Endometrial microvascular endothelial cells (primary cell): ENCODE measurements around the gene TMEM30A. TPM values are rescaled to one million over a fixed set of nuclear protein-coding genes. Genes with fewer than 3 reads are reported as not detected.

Experiments used
- in situ Hi-C: cut with HindIII; loops from 2 replicates; pipeline ENCODE4 v1.10.0; 2017; ENCODE audit warnings: low sequenced_read_pairs, low pct_unique_long_range_greater_than_20kb; ENCODE audit errors: inconsistent ontology term
- total RNA-seq: library from RNA; depleted of rRNA; stranded (reverse); fragments of >200 nt; gene quantifications from one replicate; pipeline ENCODE4 v1.2.3, GENCODE V29; 2015; ENCODE audit errors: inconsistent ontology term

The TMEM30A gene
- total RNA-seq, 1 donor from 2014 or later, result 313 TPM

DNA sequence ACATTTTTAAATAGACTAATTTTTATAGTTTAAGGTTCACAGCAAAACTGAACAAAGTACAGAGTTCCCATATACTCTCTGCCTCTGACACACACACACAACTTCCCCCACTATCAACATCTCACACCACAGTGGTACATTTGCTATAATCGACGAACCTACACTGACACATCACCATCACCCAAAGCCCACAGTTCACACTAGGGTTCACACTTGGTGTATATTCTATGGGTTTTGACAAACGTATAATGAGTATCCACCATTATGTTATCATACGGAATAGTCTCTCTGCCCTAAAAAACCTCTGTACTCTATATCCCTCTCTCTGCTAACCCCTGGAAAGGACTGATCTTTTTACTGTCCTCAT lies 15.6 kb downstream of the TMEM30A start:
- in situ Hi-C loops, result loop anchor here (25.0 kb wide), 1 partner anchor 243 kb away; no protein-coding TSS in a partner anchor

DNA sequence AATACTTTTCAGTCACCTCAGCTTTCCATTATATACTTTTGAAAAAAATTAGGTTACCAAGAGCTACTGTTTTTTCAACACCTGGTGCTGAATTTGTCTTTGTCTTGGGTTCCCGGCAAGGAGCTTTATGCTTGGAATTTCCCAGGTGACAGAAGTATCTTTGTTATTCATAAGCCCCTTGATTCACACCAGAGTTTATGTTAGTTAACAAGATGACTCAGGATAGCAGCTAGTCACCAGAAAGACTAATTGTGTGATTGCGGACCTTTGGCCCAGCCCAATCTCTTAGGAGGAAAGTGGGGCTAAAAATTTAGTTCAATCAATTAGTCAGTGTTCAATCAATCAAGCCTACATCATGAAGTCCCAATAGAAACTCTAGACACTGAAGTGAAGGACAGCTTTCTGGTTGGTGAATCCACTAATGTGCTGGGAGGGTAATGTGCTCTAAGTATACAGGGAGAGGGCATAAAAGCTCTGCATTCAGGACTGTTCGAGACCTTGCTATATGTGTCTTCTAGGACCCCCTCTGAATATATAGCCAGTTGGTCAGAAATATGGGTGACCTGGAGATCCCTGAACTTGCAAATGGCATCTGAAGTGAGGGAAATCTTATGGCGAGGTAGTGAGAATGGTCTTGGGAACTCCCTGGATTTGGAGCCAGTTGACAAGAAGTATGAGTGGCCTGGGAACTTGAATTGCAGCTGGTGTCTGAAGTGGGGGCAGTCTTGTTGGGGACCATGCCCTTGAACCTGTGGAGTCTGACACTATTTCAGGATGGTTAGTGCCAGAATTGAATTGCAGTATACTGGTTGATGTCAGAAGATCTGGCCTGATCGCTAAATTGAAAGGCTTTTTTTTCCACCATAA lies 16.2 kb downstream of the TMEM30A start:
- in situ Hi-C loops, result loop anchor here (25.0 kb wide), 1 partner anchor 244 kb away; no protein-coding TSS in a partner anchor

DNA sequence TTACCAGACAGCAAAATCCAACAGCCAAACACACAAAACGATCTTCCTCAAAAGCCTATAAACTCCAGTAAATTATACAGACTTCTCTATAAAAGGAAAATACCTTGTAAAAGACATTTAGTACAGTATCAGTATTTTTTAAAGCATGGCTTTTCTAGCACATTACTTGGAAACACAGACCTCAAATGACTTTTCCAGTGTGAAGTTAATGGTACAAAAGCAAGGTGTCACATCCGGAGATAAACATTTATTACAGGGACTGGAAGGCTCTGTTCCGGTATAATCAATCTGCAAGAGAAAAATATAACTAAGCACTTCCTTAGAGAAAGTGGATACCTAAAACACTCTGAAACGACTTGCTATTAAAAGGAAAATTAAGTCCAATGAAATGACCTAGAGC lies 17.1 kb downstream of the TMEM30A start:
- in situ Hi-C loops, result loop anchor here (25.0 kb wide), 1 partner anchor 245 kb away; no protein-coding TSS in a partner anchor

DNA sequence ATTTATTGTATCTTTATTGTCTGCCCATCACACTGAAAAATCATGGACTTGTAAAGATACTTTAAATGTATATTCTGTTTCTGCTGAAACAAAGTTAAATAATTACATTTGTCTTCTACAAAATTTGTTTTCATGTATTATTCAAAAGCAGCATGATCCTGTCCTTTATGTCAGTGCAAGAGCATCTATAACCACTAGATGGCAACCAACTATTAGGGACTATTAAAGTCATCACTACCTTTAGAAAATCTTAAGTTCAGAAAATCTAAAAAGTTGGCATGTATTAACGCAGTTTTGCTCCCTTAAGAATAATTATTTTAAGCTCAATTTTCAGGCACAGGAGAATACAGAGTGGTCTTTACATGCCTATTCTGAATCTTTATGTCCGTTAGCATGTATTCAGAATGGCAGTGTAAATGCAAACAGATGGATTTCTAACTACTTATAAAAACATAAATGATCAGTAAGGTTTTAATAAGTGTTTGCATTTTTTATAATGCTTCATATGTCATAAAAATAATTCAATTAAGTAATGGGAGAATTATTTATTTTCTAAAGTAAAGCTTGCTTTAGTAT lies 17.8 kb downstream of the TMEM30A start:
- in situ Hi-C loops, result loop anchor here (25.0 kb wide), 1 partner anchor 245 kb away; no protein-coding TSS in a partner anchor

DNA sequence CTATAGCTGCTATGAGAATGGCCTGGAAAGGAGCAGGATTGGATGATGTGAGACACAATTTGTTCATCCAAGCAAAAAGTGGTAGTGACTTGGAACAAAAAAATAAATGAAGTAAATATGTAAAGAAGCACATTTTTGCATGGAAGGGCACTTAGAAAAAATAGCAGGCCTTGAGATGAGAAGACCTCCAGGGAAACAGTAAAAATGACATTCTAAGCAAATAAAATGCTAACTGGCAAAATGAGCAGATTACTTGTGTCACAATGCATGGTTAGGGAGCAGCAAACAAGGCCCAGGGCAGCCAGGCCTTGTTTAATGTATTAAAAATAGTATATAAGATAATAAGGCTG lies 21.2 kb downstream of the TMEM30A start:
- in situ Hi-C loops, result loop anchor here (25.0 kb wide), 1 partner anchor 249 kb away; no protein-coding TSS in a partner anchor

DNA sequence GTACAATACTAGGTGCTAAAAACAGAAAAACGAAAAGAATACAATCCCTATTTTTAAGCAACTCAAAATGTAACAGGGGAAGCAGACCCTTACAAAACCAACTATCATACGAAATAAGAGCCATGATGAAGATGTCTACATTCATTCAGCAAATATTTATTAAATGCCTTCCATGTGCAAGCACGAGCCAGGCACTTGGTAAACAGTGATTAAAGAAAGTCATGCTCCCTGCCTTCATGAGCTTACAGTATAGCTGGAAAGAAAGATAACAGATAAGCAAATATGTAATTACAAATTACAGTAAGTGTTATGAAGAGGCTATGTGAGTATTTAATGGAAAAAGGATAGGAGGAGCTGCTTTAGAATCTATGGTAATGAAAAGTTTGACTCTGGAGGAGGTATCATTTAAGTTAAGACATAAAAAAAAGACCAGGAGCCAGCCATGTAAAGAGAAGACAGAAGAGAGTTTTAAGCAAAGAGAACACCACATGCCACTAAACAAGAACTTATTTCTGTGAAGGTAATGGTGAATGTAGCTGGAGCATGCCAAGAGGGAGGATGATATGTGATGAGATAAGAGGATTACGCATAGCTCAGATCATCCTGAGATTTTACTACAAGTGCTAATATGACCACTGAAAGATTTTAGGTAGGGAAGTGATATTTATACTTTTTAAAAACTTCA lies 21.7 kb downstream of the TMEM30A start:
- in situ Hi-C loops, result loop anchor here (25.0 kb wide), 1 partner anchor 249 kb away; no protein-coding TSS in a partner anchor

DNA sequence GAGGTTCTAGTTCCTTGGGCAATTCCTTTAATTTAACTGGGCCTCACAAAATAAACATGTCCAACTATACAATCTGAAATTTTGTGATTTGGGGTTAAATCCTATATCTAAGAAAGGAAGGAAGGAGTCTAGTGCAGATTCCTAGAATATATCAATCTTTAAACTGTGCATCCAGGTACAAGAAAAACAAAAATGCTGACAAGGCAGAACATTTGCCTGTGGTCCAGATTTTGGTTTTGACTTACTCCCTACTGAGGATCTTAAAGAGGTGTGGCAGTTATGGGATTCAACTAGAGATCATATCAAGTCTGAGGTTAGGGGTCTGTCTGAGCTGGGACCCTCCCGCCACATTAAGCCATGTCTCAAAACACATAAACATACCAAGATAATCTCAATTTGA lies 23.3 kb downstream of the TMEM30A start:
- in situ Hi-C loops, result loop anchor here (25.0 kb wide), 1 partner anchor 251 kb away; no protein-coding TSS in a partner anchor

DNA sequence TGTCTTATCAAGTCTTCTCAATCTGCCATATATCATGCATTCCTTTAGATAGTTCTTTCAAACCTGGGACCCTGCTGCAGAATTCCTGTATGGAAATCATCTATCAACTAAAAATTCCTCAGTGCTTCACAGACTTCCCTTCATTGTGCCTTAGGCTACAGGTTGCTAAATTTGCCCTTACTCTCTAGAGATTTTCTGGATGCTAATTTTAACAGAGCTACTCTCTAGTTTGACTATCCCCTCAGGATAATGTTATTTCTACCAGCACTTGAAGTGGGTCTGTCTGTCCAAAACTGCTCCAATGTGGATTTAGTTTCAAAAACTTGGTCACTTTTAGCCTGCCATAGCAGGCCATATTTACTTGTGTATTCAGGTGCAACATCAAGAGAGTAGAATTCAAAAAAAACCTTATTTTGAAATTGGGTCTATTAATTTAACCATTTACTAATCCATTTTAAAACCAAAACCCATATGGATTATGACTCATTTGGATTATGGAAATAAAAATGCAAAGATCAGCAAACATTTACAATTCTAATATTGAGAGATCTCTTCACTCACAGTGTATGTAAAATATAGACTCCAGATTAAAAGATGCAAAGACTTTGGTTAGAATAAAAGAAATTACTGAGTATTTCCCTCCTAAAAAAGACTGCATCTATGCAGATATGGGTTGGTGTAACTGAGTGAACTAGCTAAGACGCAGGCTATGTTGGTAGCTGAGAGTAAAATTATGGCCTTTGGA lies 27.1 kb downstream of the TMEM30A start:
- in situ Hi-C loops, result loop anchor here (25.0 kb wide), 1 partner anchor 255 kb away; no protein-coding TSS in a partner anchor

DNA sequence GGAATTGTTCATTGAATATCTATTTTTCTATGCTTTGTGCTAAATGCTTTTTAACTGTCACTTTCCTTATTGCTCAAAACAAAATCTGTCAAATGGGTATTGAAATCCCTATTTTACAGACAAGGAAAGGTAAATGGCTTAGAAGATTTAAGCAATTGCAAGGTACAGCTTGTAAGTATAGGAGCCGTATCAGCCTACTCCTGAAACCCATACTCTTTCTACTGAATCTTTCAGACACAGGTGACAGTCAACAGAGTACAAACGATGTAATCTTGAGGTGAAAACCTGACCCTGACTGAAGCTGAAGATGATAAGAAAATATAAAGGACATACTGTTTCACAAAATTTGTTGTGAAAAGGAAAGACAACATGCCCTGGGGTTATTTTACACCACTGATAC lies 34.0 kb downstream of the TMEM30A start:
- in situ Hi-C loops, result loop anchor here (25.0 kb wide), 1 partner anchor 262 kb away; no protein-coding TSS in a partner anchor

DNA sequence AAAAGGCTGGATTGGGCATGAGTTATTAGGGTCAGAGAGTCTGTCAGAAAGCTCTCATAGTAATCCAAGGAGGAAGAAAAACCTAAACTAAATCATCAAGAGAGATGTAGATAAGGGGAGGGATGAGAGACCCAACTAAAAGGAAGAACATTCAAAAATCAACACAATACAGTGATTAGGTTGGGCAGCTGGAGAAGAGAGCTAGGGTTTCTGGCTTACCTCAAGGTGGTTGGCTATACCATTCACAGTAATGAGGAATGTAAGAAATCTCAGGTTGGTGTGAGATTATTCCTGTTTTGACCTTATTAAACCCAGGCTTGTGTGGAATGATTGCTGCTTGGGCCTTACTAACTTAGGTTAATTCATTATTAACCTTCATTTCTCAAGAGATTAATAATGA lies 34.8 kb downstream of the TMEM30A start:
- in situ Hi-C loops, result loop anchor here (25.0 kb wide), 1 partner anchor 262 kb away; no protein-coding TSS in a partner anchor

DNA sequence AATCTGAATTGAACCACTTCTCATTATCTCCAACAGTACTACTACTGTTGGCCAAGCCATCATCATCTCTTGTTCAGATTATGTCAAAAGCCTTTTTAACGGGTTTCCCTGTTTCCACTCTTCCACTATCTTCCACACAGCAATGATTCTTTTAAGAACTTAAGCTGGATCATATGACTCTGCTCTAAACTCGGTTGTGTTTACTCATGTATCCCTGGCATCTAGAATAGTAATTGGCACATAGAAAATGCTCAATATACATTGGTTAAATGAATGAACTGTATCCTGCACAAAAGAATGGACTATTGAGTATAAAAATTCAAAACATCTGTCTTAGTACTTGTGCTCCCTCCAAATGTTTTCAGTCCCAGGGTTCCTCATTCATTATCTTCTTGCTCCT lies 38.2 kb downstream of the TMEM30A start:
- in situ Hi-C loops, result no loop called here

DNA sequence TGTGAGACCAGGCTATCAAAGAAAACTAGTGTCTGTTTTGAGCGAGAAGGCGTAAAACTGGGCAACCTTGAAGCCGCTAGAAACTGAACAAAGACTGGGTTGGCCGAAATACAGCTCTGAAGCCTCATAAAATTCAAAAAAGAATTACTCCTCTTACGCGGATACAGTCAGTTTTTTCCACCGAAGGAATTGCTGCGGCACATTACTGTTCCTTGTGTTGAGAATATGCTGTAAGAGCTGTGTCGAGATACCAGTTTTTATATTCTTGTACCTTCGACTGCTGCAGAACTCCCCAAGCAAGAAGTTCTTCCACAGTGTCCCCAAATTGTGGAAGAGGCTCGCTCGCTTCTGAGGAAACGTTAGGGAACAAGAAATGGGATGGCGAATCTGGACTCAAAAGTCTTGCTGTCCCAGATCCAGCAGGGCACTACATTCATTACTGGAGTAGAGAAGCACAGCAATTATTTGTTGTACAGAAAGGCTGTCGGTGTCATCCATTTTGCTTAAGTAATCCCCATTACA lies 40.5 kb downstream of the TMEM30A start:
- in situ Hi-C loops, result no loop called here

DNA sequence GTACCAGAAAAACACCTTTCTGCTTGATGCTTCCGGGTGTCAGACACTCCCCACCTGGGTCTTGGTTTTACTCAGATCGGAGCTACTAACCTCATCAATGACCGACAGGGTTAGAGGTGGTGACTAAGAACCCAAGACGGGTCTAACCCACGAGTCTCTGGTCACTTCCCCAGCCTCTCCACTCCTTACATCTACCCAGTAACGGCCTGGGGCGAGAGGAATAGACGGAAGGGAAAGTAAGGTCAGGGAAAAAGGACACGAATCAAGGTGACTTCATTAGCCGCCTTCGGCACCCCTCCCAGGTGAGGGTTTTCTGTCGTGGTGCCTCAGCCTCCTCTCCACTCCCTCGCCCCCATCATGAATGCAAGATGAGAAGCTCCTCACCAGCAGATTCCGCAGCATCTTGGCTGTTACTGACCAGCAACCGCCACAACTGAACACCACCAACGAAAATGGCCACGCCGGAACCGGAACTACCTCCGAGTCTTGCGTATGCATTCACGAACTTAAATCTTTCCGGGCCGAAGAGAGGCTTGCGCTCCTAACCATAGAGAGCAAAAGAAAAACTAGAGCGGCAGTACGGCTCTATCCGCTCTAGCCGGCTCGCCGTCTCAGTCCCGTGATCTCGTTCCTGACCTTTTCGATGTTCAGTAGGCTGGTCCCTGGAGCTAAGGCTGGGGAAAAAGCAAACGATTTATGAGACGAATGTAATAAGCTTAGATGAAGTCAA lies 41.1 kb downstream of the TMEM30A start, which contains the start of gene COX7A2:
Gene COX7A2 (minus strand): TSS at position 469 of the 730 bp plus-strand sequence. CDS start 67 bp downstream, at position 402.
- in situ Hi-C loops, result no loop called here

DNA sequence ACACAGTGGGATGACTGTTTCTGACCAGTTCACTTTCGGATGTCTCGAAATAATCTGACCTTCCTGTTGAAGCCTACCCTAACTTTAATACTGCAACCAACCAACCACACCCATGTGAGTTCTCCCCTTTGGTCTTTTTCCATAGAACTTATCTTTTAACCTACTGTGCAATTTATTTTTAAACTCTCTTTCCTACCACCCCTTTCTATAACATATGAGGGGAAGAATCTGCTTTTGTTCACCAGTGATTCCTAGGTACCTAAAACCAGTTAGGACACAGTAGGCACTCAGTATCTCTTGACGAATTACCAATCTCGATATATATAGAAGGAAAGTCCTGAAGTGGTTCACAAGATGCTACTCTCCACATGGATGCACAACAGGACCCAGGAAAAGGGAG lies 48.0 kb downstream of the TMEM30A start:
- in situ Hi-C loops, result no loop called here

DNA sequence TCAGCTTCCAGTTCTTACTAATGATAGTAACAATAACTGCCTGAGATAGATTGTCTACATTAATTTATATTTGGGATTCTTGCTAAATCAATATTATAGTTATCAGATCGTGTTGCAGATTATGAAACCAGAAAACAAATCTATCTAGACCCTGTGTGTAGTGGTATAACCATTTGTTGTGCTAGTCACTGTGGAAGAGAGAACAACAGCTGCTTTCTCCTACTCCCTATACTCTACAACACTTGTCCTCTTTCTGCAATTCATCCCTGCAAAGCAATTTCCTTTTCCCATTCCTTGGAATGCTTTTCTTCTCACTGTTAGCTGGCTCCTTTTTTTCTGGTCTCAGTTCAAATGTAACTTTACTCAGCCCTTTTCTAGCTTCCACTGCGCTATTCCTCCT lies 49.3 kb downstream of the TMEM30A start:
- in situ Hi-C loops, result no loop called here

DNA sequence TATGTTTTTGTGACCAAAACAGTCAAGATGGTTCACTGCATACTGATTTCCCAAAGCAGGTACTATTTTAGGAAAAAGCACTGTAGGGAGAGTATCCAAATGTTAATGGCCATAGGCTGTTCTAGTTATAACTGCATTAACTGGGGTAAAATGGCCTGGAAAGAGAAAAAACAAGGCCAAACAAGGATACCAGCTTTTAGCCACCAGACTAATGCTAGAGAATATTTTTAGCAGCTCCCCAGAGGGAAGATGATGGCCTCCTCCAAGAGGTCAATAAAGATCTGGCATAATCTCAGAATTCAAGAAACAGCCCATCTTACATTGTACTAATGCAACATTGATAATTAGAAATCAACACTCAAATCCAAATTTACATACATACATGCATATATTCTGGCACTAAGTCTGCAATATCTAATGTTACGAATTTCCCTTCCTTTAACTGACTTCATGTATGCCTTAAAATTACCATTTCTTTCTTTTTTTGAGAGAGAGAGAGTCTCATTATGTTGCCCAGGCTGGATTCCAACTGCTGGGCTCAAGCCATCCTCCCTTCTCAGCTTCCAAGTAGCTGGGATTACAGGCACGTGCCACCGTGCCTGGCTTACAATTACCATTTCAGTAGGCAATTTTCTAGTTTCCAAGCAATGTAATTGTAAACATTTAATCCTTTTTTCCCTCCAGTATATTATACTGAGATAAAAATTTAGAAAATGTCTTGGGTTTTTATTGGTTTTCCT lies 50.3 kb downstream of the TMEM30A start:
- in situ Hi-C loops, result no loop called here

DNA sequence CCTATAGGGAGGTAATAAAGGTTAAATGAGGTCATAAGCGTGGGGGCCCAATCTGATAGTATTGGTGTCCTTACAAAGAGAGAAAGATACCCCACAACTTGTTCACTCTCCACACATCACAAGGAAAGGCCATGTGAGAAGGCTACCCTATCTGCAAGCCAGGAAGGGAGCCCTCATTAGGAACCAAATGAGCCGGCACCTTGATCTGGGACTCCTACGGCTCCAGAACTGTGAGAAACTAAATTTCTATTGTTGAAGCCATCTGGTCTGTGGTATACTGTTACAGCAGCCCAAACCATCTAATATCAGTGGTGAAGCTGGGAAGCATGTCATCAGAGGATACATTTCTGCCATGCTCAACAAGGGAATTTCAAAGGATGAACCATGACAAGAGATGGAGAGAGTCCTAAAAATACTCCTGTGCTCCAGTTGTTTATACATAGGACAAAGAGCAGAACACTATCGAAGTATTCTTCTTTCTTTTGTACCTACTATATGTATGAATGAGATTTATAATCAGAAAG lies 51.4 kb downstream of the TMEM30A start:
- in situ Hi-C loops, result no loop called here
